ENCODE results near the gene NXPH2.

Gene NXPH2

GRCh38 chr2:138779406-138779780 is 797 bp downstream of the NXPH2 start:
- DNase-seq (ENCODE audit: low read depth) = no peak
- H3K4me3 ChIP-seq (ENCODE audit: low read length) = peak overlapping the region; percentile 43
- TF ChIP-seq, protein P1, sequence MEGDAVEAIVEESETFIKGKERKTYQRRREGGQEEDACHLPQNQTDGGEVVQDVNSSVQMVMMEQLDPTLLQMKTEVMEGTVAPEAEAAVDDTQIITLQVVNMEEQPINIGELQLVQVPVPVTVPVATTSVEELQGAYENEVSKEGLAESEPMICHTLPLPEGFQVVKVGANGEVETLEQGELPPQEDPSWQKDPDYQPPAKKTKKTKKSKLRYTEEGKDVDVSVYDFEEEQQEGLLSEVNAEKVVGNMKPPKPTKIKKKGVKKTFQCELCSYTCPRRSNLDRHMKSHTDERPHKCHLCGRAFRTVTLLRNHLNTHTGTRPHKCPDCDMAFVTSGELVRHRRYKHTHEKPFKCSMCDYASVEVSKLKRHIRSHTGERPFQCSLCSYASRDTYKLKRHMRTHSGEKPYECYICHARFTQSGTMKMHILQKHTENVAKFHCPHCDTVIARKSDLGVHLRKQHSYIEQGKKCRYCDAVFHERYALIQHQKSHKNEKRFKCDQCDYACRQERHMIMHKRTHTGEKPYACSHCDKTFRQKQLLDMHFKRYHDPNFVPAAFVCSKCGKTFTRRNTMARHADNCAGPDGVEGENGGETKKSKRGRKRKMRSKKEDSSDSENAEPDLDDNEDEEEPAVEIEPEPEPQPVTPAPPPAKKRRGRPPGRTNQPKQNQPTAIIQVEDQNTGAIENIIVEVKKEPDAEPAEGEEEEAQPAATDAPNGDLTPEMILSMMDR (conservative IDR thresholded peaks at IDR 0.05; ENCODE audit: low read depth, low read length) = no peak

DNA sequence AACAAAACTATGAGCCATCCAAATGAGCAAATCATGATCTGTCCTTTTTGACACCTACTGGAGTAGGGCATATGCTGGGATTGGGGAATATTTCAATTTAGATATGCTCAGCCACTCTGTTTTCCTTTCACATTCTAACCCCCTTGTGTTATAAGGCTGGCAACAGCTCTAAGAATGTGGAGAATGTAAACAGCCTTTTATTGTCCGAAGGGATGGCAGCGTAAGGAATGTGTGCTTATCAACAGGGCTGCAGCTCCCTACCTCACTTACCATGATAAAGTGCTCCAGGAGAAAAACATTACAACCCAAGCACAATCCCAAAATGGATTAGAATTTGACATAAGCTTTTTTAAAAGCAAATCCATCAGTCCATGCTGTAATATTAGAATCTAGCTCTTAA is 2.2 kb downstream of the NXPH2 start:
- DNase-seq (ENCODE audit: low read depth) = peak; percentile 44
- TF ChIP-seq, protein P1 (conservative IDR thresholded peaks at IDR 0.05; ENCODE audit: low read depth, low read length) = no peak
- H3K4me3 ChIP-seq (ENCODE audit: low read length) = no peak overlapping the region

- H3K4me3 ChIP-seq (ENCODE audit: low read length) = no peak overlapping the region
- TF ChIP-seq, protein P1 (conservative IDR thresholded peaks at IDR 0.05; ENCODE audit: low read depth, low read length) = no peak
- DNase-seq (ENCODE audit: low read depth) = no peak
Observed at GRCh38 chr2:138775736-138776135, 4.5 kb downstream of the NXPH2 start.

- TF ChIP-seq, protein P1 (conservative IDR thresholded peaks at IDR 0.05; ENCODE audit: low read depth, low read length) = no peak
- no peak for DNase-seq (ENCODE audit: low read depth)
- no peak overlapping the region for H3K4me3 ChIP-seq (ENCODE audit: low read length)
Observed at GRCh38 chr2:138771534-138771933, 8.7 kb downstream of the NXPH2 start.

GRCh38 chr2:138767101-138767500 is 13.1 kb downstream of the NXPH2 start:
- H3K4me3 ChIP-seq (ENCODE audit: low read length) = no peak overlapping the region
- TF ChIP-seq, protein P1 (conservative IDR thresholded peaks at IDR 0.05; ENCODE audit: low read depth, low read length) = no peak
- no peak for DNase-seq (ENCODE audit: low read depth)

DNA sequence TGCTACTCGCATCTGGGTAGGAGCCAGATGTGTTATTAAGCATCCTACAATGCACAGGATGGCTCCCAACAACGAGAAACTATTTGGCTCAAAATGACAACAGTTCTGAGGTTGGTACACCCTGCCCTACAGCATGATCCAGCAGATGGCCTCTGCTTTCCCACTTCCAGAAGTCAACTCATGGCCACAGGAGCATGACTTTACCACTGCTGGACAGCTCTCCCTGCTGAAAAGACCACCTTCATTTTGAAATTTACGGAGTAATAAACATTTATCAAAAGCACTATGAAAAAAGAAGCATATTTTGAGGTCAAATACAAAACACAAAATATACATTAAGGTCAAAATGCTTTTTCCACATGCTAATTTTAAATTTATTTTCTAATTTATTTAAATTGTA is 13.7 kb downstream of the NXPH2 start:
- TF ChIP-seq, protein P1 (conservative IDR thresholded peaks at IDR 0.05; ENCODE audit: low read depth, low read length) = no peak
- no peak overlapping the region for H3K4me3 ChIP-seq (ENCODE audit: low read length)
- no peak for DNase-seq (ENCODE audit: low read depth)

DNA sequence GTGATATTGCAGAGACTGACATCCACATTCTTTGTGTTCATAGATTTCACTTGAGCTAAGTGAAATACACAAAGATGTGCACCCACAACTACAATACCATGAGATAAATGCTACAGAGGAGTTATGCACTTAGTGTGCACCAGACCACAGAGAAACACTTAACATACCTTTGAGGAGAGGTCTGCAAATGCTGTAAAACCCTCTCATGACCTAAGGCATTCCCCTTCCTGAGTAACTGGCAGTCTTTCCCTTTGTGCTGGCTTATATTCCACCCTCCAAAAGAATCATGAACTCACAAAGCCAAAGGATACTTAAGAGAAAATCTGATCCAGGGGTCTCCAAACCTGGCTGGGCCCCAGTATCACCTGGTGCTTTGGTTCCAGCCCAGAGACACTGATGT is 16.2 kb downstream of the NXPH2 start:
- no peak overlapping the region for H3K4me3 ChIP-seq (ENCODE audit: low read length)
- TF ChIP-seq, protein P1 (conservative IDR thresholded peaks at IDR 0.05; ENCODE audit: low read depth, low read length) = no peak
- no peak for DNase-seq (ENCODE audit: low read depth)

Measured in retinal pigment epithelial cell (primary cell).